Measurements from ENCODE around the gene ATOX1. TPM values are rescaled to one million over a fixed set of nuclear protein-coding genes. Genes with fewer than 3 reads are reported as not detected.

The ATOX1 gene, protein sequence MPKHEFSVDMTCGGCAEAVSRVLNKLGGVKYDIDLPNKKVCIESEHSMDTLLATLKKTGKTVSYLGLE
- total RNA-seq (2012; rRNA removed) (56.3 and 76.7 TPM in 2 replicates), polyA plus RNA-seq (2012; rRNA removed) (360 and 398 TPM in 2 replicates), Bru-seq, nascent RNA (percentile 60 among the genes with signal in this experiment), BruChase-seq, experiment 1, labeled RNA remaining after a 6-hour chase (percentile 58 among the genes with signal in this experiment), BruChase-seq, experiment 2, labeled RNA remaining after a 2-hour chase (percentile 59 among the genes with signal in this experiment)
- polyA plus RNA-seq (2012; cell fraction: cytosol; rRNA removed): 336 and 385 TPM in 2 replicates
- 87.4 and 97.2 TPM in 2 replicates for polyA plus RNA-seq (2012; cell fraction: nucleus; rRNA removed; ENCODE audit: low replicate concordance)
- long read RNA-seq, transcript ATOX1-201 (4 exons, 488 nt): major isoform, 37 of 53 reads
- long read RNA-seq, partial matches to known transcripts: 1 of 53 reads
- long read RNA-seq, other reads (novel, unspliced or antisense): 11 of 53 reads

DNA sequence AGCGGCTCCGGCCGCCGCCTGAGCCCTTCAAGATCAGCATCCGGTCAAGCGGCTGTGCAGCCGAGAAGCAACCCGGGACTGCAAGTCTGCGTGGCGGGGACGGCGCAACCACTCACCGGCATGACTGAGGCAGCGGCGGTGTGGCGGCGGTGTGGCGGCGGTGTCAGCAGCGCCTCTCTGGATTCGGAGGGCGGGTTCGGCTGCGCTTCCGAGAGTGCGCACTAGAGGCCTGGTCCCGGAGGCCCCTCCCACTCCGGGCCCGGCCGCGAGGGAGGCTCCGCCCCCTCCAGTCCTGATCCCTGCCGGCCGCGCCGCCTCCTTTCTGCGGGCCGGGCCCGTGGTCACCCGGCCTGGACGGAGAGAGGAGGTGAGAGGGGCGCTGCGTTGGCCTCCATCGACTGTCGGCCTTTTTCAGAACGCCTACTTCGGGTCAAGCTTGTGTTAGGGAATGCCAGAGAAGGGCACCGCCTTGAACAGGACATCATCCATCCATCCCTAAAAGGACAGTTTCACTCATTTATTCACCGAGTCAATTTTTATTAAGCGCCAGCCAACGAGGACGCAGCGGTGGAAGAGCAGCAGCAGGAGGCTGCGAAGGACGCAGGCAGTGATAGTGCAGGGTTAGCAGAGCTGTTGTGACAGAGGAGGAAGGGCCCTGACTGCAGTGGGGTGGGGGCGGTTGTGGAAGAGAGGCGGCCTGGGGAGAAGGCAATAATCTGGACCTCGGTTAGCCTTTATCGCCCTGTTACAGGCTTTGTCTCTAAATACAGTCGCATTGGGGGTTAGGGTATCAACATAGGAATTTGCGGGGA lies at the start of gene ATOX1:
Gene ATOX1 (minus strand): TSS at position 202 of the 812 bp plus-strand sequence. CDS start 80 bp downstream, at position 122.
- Histone ChIP-seq H3K27ac (ENCODE audit: insufficient read depth, low read length) (peak within 1 kb of the TSS; percentile 69), H4K20me1 (ENCODE audit: insufficient read depth, low read length) (peaks cover 4% of the 10 kb centered on the region), H4K8ac (ENCODE audit: low read depth in 2 of 2, low read length in 2 of 2) (peak within 1 kb of the TSS; percentile 97 to 99), H3K4ac (ENCODE audit: low read depth, low read length) (peak within 1 kb of the TSS; percentile 81), H2BK20ac (ENCODE audit: low read depth, low read length) (peak within 1 kb of the TSS; percentile 69), H4K5ac (ENCODE audit: low read depth, low read length) (peak within 1 kb of the TSS; percentile 53), H3K9ac (ENCODE audit: low read depth, low read length) (peak within 1 kb of the TSS; percentile 89), H2BK5ac (ENCODE audit: low read depth, low read length, poor library complexity, severe bottlenecking) (peak within 1 kb of the TSS; percentile 46), H3K9me3 (ENCODE audit: control insufficient read depth, insufficient read depth, low read length) (no peaks in the 10 kb centered on the region), H2BK120ac (ENCODE audit: low read depth, low read length) (peak within 1 kb of the TSS; percentile 75), H2AK5ac (ENCODE audit: low read depth, low read length) (peak within 1 kb of the TSS; percentile 44), H3K9me1 (ENCODE audit: insufficient read depth, low read length) (peaks cover 11% of the 10 kb centered on the region; the same call in 1 of the 2 replicates), H3K18ac (ENCODE audit: low read depth, low read length) (peak within 1 kb of the TSS; percentile 22; the same call in 1 of the 2 replicates), H3K27me3 (ENCODE audit: control insufficient read depth, insufficient read depth, low read length) (no peaks in the 10 kb centered on the region), H2AK9ac (replicated peaks; ENCODE audit: low read depth, low read length, poor library complexity) (peak within 1 kb of the TSS; percentile 90), H3K23ac (ENCODE audit: low read depth, low read length) (peak within 1 kb of the TSS; percentile 88), H2AFZ (replicated peaks; ENCODE audit: low read length, poor library complexity) (peak within 1 kb of the TSS; percentile 97), H2BK15ac (ENCODE audit: low read depth, low read length) (peak within 1 kb of the TSS; percentile 77; the same call in 1 of the 3 replicates), H3K4me1 (ENCODE audit: control insufficient read depth, insufficient read depth, low read length) (peaks cover 10% of the 10 kb centered on the region; the same call in 1 of the 2 replicates), H3K36me3 (ENCODE audit: control insufficient read depth, insufficient read depth, low read length) (peaks cover under 1% of the 10 kb centered on the region; the same call in 1 of the 2 replicates), H3K4me2 (ENCODE audit: low read depth, low read length) (peak within 1 kb of the TSS; percentile 74), H3K79me1 (ENCODE audit: low read depth in 1 of 2, low read length in 2 of 2) (peaks cover 21 to 42% of the 10 kb centered on the region in 2 experiments), H3K56ac (ENCODE audit: extremely low read depth, insufficient read depth, low read length) (peak within 1 kb of the TSS; percentile 70), H3K14ac (replicated peaks; ENCODE audit: low read depth, low read length) (peak within 1 kb of the TSS; percentile 96), H3K4me3 (ENCODE audit: insufficient read depth, low read depth, low read length) (peak within 1 kb of the TSS; percentile 88), H4K91ac (ENCODE audit: insufficient read depth, low read depth, low read length) (peak within 1 kb of the TSS; percentile 86)
- no TSS peak for BruUV-seq (replicated peaks)
- CTCF ChIA-PET: interaction anchor here (1.0 kb wide), 1 partner anchor 100 kb away, joined by 3 read pairs; no protein-coding TSS in a partner anchor
- in situ Hi-C loops (cut with MboI; ENCODE audit: low sequenced_read_pairs): no loop called here
- DNase-seq: peak; percentile 87
- peak; percentile 100 for ATAC-seq (ENCODE audit: low read depth)
- POLR2A ChIA-PET (ENCODE audit: unreplicated experiment): interaction anchor here (0.8 kb wide), 1 partner anchor 62 kb away, joined by 3 read pairs; no protein-coding TSS in a partner anchor
- intact Hi-C loops (cut with micrococcal nuclease): no loop called here
- dilution Hi-C loops (cut with HindIII; ENCODE audit: low sequenced_read_pairs, unreplicated experiment): no loop called here
- 1% methylated on average over 19 of the region's 61 CpGs; no CpG with 5 or more reads in 1 of the 2 experiments for WGBS, 2 experiments (ENCODE audit: extremely low coverage in 2 of 2, insufficient read length in 1 of 2)
- TF ChIP-seq, protein P1, sequence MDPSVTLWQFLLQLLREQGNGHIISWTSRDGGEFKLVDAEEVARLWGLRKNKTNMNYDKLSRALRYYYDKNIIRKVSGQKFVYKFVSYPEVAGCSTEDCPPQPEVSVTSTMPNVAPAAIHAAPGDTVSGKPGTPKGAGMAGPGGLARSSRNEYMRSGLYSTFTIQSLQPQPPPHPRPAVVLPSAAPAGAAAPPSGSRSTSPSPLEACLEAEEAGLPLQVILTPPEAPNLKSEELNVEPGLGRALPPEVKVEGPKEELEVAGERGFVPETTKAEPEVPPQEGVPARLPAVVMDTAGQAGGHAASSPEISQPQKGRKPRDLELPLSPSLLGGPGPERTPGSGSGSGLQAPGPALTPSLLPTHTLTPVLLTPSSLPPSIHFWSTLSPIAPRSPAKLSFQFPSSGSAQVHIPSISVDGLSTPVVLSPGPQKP (IDR thresholded peaks at IDR 0.05; ENCODE audit: borderline replicate concordance, low read depth, low read length): no peak
- TF ChIP-seq MAZ (IDR thresholded peaks at IDR 0.05; ENCODE audit: borderline replicate concordance, low read depth, low read length) (peak; percentile 15; the same call in 1 of the 2 replicates), RCOR1 (IDR thresholded peaks at IDR 0.05; ENCODE audit: insufficient replicate concordance, low read length) (no peak), POLR2A (IDR thresholded peaks at IDR 0.05; ENCODE audit: low read depth, low read length) (peak; percentile 96), SMC3 (IDR thresholded peaks at IDR 0.05; ENCODE audit: low read depth, low read length) (no peak), RAD21 (IDR thresholded peaks at IDR 0.05; ENCODE audit: low read length) (no peak), MXI1 (IDR thresholded peaks at IDR 0.05; ENCODE audit: borderline replicate concordance, low read depth, low read length) (peak; percentile 91), RFX5 (IDR thresholded peaks at IDR 0.05; ENCODE audit: low read depth, low read length) (no peak), BHLHE40 (IDR thresholded peaks at IDR 0.05; ENCODE audit: low read depth, low read length) (no peak), CEBPB (IDR thresholded peaks at IDR 0.05; ENCODE audit: low read depth, low read length) (no peak), NFE2L2 (IDR thresholded peaks at IDR 0.05; ENCODE audit: low read depth, low read length) (no peak)
- TF ChIP-seq, protein P2, sequence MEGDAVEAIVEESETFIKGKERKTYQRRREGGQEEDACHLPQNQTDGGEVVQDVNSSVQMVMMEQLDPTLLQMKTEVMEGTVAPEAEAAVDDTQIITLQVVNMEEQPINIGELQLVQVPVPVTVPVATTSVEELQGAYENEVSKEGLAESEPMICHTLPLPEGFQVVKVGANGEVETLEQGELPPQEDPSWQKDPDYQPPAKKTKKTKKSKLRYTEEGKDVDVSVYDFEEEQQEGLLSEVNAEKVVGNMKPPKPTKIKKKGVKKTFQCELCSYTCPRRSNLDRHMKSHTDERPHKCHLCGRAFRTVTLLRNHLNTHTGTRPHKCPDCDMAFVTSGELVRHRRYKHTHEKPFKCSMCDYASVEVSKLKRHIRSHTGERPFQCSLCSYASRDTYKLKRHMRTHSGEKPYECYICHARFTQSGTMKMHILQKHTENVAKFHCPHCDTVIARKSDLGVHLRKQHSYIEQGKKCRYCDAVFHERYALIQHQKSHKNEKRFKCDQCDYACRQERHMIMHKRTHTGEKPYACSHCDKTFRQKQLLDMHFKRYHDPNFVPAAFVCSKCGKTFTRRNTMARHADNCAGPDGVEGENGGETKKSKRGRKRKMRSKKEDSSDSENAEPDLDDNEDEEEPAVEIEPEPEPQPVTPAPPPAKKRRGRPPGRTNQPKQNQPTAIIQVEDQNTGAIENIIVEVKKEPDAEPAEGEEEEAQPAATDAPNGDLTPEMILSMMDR (conservative IDR thresholded peaks at IDR 0.05; ENCODE audit: low read depth, low read length): no peak

All from IMR-90 (cell line).